ENCODE measurements around the gene KNOP1.
"Not testable (repeated sequence)": the region's sequence is repeated elsewhere in the genome, so short reads cannot be mapped to it uniquely, and the experiment has no call there.

The KNOP1 gene

GRCh38 chr16:19741354-19741753, 23.3 kb upstream of the KNOP1 start:
- no peak for DNase-seq

- no peak for DNase-seq
Measured at GRCh38 chr16:19737306-19738038, 19.4 kb upstream of the KNOP1 start.

DNA sequence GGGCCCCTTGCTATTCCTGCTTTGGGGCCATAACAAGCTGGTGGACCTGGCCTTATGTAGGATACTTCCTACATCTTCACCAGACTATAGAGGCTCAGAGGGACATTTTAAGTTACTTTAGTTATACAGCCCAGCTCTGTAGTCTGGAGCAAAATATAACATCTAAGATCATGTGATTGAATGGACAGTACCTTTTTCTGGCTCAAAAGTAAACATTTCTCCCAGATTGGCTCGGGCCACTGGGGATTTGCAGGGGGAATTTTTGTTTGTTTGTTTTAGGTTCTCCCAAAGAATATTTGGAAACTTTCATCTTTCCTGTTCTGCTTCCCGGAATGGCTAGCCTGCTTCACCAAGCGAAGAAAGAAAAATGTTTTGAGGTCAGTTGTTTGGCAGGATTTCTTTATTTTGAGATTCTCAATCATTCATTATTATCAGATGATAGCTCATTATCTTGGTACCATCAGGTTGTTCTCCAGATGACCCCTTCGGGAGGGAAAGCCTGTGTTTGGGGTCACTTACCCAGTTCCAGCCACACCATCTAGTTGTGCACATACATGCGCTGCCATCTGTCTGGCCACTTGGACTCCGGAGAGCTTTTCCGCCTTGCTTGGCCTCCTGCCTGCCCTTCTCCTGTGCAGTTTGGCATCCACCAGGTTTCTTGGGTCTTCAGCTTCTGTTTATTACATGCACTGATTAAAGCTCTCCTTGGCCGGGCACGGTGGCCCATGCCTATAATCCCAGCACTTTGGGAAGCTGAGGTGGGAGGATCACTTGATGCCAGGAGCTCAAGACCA, 17.2 kb upstream of the KNOP1 start:
- no peak for DNase-seq

- DNase-seq: no peak
Measured at GRCh38 chr16:19733551-19733950, 15.5 kb upstream of the KNOP1 start.

GRCh38 chr16:19728636-19728965, 10.6 kb upstream of the KNOP1 start:
- no peak for DNase-seq

GRCh38 chr16:19722981-19723380, 5.0 kb upstream of the KNOP1 start:
- DNase-seq: no peak

DNA sequence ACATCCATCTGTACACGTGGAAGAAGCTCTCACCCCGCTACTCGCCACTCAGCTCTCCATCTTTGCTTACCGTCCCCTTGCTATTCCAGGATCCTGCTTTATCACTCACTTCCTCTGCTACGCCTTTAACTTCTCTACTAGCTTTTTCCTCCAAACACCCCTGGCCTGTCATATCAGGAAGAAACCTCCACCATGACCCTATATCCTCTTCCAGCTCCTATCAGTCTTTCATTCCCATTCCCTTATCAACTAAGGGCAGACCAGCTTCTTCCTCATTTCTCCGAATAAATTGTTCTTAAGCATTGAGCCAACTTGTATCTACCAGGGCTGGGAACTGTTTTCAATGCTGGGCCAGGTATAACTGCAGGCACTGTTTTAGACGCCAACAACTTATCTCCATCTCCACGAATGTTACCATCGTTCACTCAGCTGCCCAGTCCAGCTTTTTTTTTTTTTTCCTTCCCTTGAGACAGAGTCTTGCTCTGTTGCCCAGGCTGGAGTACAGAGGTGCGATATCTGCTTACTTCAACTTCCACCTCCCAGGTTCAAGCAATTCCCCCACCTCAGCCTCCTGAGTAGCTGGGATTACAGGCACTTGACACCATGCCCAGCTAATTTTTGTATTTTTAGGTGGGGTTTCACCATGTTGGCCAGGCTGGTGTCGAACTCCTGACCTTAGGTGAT, 4.4 kb upstream of the KNOP1 start:
- DNase-seq: no peak

GRCh38 chr16:19718624-19718965, 568 bp upstream of the KNOP1 start:
- DNase-seq: no peak

GRCh38 chr16:19717314-19717713, 713 bp downstream of the KNOP1 start:
- DNase-seq: no peak

- DNase-seq: not testable (repeated sequence)
Measured at GRCh38 chr16:19716728-19717127, 1.3 kb downstream of the KNOP1 start.

- no peak for DNase-seq
Measured at GRCh38 chr16:19716183-19716582, 1.8 kb downstream of the KNOP1 start.

DNA sequence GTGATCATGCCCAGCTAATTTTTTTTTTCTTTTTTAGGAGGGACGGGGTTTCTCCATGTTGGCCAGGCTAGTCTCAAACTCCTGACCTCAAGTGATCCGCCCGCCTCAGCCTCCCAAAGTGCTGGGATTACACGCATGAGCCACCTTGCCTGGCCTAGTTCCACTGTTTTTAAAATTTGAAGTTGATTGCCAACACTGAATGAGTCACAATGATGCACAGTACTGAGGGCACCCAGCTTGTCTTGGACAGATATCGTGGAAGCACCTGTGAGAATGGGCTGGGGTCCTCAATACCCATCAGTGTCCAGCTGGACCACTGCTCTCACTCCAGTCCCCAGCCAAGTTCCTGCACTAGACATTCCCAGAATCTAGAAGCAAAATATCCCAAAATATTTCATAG, 2.5 kb downstream of the KNOP1 start:
- DNase-seq: no peak

- no peak for DNase-seq
Measured at GRCh38 chr16:19713697-19714096, 4.3 kb downstream of the KNOP1 start.

DNA sequence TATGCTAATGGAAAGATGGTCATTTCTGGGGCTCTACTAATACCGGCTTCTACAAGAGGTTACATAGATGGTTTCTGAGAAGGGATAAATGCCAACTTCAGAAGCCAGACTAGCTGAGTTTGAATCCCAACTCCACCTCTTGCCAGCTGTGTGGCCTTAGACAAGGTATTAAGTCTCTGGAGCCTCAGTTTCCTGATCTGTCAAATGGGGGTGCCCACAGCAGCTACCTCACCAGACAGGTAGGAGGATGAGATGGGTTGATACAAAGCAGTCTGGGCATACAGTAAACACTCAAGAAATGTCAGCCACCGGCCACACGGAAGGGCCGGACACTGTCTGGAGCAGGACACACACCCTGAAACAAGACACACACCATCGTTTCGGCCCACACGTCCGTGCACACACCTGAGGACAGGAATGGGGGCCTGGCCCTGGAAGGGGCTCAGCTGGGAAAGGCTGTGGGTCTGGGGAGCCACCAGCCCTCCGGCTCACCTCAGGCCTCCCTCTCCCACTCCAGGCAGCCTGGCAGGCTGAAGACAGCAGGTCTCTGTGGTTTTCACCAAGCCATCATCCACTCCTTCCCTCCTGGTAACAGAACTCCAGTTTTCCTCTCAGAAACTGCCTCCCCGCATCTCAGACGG, 5.5 kb downstream of the KNOP1 start:
- no peak for DNase-seq

DNA sequence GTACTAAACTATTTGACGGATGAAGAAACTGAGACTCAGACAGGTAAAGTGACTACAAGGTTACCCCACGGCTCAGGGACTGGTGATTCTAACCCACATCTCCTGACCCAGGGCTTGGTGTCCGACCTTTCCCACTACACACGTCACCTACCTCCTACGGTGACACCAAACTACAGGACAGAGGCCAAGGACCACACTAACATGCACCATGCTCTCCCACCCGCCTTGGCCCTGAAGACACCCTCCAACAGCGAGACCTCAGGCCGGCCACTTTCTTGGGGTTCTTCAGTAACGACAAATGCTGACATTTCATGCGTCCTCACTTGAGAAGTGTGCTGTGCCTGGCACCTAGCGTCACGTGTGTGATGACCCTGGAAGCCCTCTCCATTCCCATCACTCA, 6.4 kb downstream of the KNOP1 start:
- no peak for DNase-seq

- no peak for DNase-seq
Measured at GRCh38 chr16:19710991-19711545, 7.0 kb downstream of the KNOP1 start.

DNA sequence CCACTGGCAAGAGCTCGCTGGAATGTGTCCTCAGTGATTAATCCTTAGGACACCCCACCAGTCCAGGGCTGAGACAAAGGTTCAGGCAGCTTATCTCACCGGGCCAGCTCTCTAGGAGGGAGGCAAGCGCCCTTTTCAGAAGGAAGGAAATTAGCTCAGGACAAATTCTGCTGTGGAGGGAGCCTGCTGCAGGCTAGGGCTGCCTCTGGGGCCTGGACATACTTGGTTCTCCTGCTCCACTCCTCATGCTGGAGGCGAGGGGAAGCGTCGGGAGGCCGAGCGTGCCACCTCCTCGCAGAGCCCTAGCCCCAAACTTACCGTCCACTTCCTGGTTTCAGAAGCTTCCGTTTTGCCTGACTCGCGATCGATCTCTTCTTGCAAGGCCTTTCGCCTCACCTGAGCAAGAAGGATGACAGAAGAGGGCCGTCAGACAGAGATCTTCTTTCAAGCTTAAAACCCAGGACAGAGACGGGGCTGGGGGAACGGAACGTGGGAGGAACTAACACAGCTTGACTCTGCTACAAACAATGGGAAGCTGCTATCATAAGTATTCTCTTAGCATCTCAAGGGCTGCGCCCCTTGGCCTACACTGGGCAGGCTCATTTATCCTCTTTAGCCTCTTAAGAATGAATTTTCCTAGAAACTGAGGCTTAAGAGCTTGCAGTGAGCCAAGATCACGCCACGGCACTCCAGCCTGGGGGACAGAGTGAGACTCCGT, 7.7 kb downstream of the KNOP1 start:
- no peak for DNase-seq

DNA sequence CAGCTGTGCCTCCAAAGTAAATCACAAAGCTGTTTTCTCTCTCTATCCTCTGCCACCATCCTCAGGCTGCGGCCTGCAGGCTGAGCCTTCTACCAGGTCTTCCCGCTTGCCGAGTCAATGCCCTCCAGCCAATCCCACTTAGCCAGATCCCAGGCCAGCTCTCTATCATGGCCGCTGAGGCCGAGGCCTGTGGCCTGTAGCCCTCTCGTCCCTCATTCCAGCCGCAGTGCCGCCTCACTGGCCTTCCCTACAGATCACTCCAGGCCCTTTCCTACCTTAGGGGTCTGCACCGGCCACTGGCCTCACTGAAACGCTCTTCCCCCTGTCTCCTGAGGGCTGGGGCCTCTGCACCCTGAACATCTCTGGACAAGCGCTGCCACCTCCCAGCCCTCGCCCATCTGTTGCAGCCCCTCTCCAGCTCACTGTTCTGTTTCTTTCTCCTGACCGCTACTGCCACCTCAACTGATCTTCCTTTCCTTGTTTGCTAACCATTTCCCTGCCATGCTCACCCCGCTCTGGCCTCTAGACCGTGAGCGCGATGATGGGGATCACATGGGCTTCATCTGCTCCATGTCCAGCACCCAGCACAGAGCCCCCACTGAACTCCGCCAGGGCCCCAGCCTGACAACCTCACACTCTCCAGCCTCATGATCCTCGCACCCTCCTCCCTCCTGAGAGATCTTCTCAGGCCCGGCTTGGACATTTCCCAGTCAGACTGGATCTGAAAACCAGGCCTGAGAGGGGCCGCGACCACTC, 8.5 kb downstream of the KNOP1 start:
- no peak for DNase-seq

GRCh38 chr16:19708296-19709205, 9.5 kb downstream of the KNOP1 start:
- no peak for DNase-seq

- no peak for DNase-seq
Measured at GRCh38 chr16:19707569-19708295, 10.3 kb downstream of the KNOP1 start.
